Measurements from ENCODE around the gene THBS2.

DNA sequence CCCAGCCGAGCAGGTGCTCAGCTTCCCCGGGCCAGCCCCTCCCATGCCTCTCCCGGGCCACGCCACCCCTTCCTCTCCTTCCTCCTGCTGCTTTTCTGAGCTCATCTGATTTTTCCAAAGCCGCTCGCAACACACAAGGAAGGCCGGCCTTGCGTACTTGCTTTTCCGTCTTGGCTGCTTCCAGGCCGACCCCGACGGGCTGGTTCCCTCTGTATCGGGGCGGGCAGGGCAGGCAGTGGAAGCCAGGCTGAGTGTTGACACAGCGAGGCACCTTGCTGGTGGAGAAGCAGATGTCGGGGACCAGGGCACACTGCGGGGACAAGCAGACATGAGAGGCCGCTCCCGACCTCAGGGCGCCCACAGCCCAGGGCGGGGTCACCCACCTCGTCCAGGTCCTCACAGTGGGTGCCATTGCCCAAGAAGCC is 21.1 kb downstream of the THBS2 start:
- TF ChIP-seq, protein P1, sequence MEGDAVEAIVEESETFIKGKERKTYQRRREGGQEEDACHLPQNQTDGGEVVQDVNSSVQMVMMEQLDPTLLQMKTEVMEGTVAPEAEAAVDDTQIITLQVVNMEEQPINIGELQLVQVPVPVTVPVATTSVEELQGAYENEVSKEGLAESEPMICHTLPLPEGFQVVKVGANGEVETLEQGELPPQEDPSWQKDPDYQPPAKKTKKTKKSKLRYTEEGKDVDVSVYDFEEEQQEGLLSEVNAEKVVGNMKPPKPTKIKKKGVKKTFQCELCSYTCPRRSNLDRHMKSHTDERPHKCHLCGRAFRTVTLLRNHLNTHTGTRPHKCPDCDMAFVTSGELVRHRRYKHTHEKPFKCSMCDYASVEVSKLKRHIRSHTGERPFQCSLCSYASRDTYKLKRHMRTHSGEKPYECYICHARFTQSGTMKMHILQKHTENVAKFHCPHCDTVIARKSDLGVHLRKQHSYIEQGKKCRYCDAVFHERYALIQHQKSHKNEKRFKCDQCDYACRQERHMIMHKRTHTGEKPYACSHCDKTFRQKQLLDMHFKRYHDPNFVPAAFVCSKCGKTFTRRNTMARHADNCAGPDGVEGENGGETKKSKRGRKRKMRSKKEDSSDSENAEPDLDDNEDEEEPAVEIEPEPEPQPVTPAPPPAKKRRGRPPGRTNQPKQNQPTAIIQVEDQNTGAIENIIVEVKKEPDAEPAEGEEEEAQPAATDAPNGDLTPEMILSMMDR (conservative IDR thresholded peaks at IDR 0.05; ENCODE audit: low read length), result no peak
- no peak for TF ChIP-seq EZH2phosphoT487 (IDR thresholded peaks at IDR 0.05; ENCODE audit: borderline replicate concordance, low read depth, low read length)

Measured in OCI-LY7 (cell line).